Loucy (cell line): Measurements from ENCODE around the gene ECT2L.

Experiments used
- H2AFZ ChIP-seq: fragments of 200-600 bp; sonication (generic); 2 replicates; pipeline ENCODE4 v1.6.0; 2016; ENCODE audit warnings: antibody characterized with exemption, mild to moderate bottlenecking, low read length, moderate library complexity
- H3F3A ChIP-seq: fragments of 200-600 bp; 2 replicates; pipeline ENCODE4 v1.6.0; 2016; ENCODE audit warnings: antibody characterized with exemption, low read depth, mild to moderate bottlenecking
- H3K27me3 ChIP-seq: fragments of 200-600 bp; sonication (generic); 2 replicates; pipeline ENCODE4 v1.6.1; 2014; ENCODE audit warnings: low read length, mild to moderate bottlenecking; ENCODE audit not compliant: insufficient read depth, poor library complexity, severe bottlenecking
- H3K36me3 ChIP-seq: fragments of 200-600 bp; sonication (generic); 2 replicates; pipeline ENCODE4 v1.6.1; 2016; ENCODE audit warnings: low read length; ENCODE audit not compliant: insufficient read depth
- H3K4me1 ChIP-seq: fragments of 200-600 bp; sonication (generic); 2 replicates; pipeline ENCODE4 v1.5.1; 2014; ENCODE audit warnings: low read length, mild to moderate bottlenecking; ENCODE audit not compliant: insufficient read depth, poor library complexity, severe bottlenecking
- H3K4me2 ChIP-seq: fragments of 200-600 bp; sonication (generic); 2 replicates; pipeline ENCODE4 v1.6.0; 2014; ENCODE audit warnings: antibody characterized with exemption, low read length, low read depth, mild to moderate bottlenecking; ENCODE audit not compliant: poor library complexity, severe bottlenecking
- H3K4me3 ChIP-seq: fragments of 200-600 bp; sonication (generic); 2 replicates; pipeline ENCODE4 v1.5.1; 2014; ENCODE audit warnings: low read length, mild to moderate bottlenecking, mixed read lengths; ENCODE audit not compliant: poor library complexity, severe bottlenecking
- H3K79me2 ChIP-seq: fragments of 200-600 bp; sonication (generic); 2 replicates; pipeline ENCODE4 v1.6.1; 2014; ENCODE audit warnings: low read length; ENCODE audit not compliant: insufficient read depth
- H3K9ac ChIP-seq: fragments of 200-600 bp; sonication (generic); 2 replicates; pipeline ENCODE4 v1.6.0; 2014; ENCODE audit warnings: mild to moderate bottlenecking, low read depth, low read length, moderate library complexity; ENCODE audit not compliant: poor library complexity, severe bottlenecking
- H3K9me2 ChIP-seq: fragments of 200-600 bp; sonication (generic); replicated peaks from 2 replicates; pipeline ENCODE4 v1.6.1; 2016; ENCODE audit warnings: low read depth, low read length, mixed read lengths
- H3K9me3 ChIP-seq: fragments of 200-600 bp; sonication (generic); 2 replicates; pipeline ENCODE4 v1.6.1; 2014; ENCODE audit warnings: mild to moderate bottlenecking, antibody characterized with exemption, low read length, low read depth; ENCODE audit not compliant: insufficient read depth
- H4K20me1 ChIP-seq: fragments of 200-600 bp; sonication (generic); 2 replicates; pipeline ENCODE4 v1.6.0; 2014; ENCODE audit warnings: antibody characterized with exemption, low read length, mild to moderate bottlenecking; ENCODE audit not compliant: insufficient read depth, poor library complexity, severe bottlenecking
- EZH2phosphoT487 ChIP-seq: fragments of 200-600 bp; IDR thresholded peaks from 2 replicates; pipeline ENCODE4 v1.6.1; 2018; ENCODE audit warnings: antibody characterized with exemption, mild to moderate bottlenecking, moderate library complexity, borderline replicate concordance
- TF ChIP-seq, protein P1 (sequence below): fragments of 200-600 bp; sonication (generic); conservative IDR thresholded peaks from 2 replicates; pipeline ENCODE4 v1.5.1; 2014; ENCODE audit warnings: mild to moderate bottlenecking, antibody characterized with exemption, low read length

Gene ECT2L

DNA sequence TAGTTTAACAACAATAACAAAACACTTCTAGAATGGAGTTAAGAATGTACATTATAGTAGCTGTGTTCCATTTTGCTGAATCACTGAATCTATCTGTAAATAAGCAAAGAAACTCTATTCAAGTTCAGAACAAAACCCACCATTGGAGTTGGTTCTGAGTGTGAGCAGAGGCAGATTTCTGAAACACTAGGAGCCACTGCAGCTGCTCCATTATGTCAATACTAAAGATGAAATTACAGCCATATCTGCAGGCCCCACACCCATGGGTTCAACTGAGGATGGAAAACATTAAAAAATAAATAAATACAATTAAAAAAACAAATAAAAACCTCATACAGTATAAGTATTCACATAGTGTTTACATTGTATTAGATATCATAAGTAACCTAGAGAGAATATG, 101.1 kb downstream of the ECT2L start:
- Histone ChIP-seq H4K20me1 (no peaks in the 10 kb centered on the region), H3K79me2 (no peaks in the 10 kb centered on the region), H3K36me3 (peaks cover 7% of the 10 kb centered on the region; the same call in 1 of the 2 replicates), H3F3A (no peaks in the 10 kb centered on the region), H3K4me1 (no peaks in the 10 kb centered on the region), H3K4me2 (no peak overlapping the region), H3K27me3 (no peaks in the 10 kb centered on the region), H3K4me3 (no peak overlapping the region), H3K9me2 (no peaks in the 10 kb centered on the region), H2AFZ (no peak overlapping the region), H3K9ac (no peak overlapping the region), H3K9me3 (no peaks in the 10 kb centered on the region)
- TF ChIP-seq, protein P1, sequence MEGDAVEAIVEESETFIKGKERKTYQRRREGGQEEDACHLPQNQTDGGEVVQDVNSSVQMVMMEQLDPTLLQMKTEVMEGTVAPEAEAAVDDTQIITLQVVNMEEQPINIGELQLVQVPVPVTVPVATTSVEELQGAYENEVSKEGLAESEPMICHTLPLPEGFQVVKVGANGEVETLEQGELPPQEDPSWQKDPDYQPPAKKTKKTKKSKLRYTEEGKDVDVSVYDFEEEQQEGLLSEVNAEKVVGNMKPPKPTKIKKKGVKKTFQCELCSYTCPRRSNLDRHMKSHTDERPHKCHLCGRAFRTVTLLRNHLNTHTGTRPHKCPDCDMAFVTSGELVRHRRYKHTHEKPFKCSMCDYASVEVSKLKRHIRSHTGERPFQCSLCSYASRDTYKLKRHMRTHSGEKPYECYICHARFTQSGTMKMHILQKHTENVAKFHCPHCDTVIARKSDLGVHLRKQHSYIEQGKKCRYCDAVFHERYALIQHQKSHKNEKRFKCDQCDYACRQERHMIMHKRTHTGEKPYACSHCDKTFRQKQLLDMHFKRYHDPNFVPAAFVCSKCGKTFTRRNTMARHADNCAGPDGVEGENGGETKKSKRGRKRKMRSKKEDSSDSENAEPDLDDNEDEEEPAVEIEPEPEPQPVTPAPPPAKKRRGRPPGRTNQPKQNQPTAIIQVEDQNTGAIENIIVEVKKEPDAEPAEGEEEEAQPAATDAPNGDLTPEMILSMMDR: no peak
- TF ChIP-seq EZH2phosphoT487: no peak

DNA sequence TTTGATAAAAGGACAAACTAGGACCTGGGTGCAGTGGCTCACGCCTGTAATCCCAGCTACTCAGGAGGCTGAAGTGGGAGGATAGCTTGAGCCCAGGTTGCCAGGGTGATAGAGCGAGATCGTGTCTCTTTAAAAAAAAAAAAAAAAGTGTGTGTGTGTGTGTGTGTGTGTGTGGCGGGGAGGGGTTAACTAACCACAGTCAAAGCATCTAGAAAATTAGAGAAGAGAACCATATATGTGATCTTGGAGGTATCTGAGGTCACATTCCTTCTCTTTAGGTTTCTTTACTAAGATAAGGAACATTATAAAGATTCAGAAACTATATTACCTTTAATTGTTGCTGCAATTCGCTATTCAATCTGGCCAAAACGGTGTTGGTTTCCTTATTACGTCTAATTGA, 111.3 kb downstream of the ECT2L start:
- Histone ChIP-seq H2AFZ (no peak overlapping the region), H3K4me1 (no peaks in the 10 kb centered on the region), H3K27me3 (no peaks in the 10 kb centered on the region), H3K4me2 (no peak overlapping the region), H3K79me2 (no peaks in the 10 kb centered on the region), H3K9me2 (no peaks in the 10 kb centered on the region), H4K20me1 (no peaks in the 10 kb centered on the region), H3F3A (no peaks in the 10 kb centered on the region), H3K36me3 (peaks cover 69% of the 10 kb centered on the region), H3K4me3 (no peak overlapping the region), H3K9ac (no peak overlapping the region), H3K9me3 (no peaks in the 10 kb centered on the region)
- TF ChIP-seq EZH2phosphoT487: no peak
- TF ChIP-seq, protein P1: no peak

DNA sequence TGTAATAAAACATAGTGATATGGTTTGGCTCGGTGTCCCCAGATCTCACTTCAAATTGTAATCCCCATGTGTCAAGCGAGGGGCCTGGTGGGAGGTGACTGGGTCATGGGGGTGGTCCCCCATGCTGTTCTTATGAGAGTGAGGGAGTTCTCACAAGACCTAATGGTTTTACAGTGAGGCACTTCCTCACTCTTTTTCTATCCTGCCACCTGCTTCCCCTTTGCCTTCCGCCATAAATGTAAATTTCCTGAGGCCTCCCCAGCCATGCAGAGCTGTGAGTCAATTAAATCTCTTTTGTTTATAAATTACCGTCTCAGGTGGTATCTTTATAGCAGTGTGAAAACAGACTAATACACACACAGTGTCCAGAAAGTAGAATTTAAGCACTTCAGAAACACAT, 113.6 kb downstream of the ECT2L start:
- no peak for TF ChIP-seq EZH2phosphoT487
- TF ChIP-seq, protein P1: no peak
- H3K79me2 ChIP-seq: no peaks in the 10 kb centered on the region
- H3K9me3 ChIP-seq: no peaks in the 10 kb centered on the region
- no peaks in the 10 kb centered on the region for H3K9me2 ChIP-seq
- no peak overlapping the region for H3K4me2 ChIP-seq
- no peaks in the 10 kb centered on the region for H3K27me3 ChIP-seq
- H3K4me1 ChIP-seq: no peaks in the 10 kb centered on the region
- no peak overlapping the region for H3K9ac ChIP-seq
- H3K4me3 ChIP-seq: no peak overlapping the region
- no peaks in the 10 kb centered on the region for H3F3A ChIP-seq
- H2AFZ ChIP-seq: no peak overlapping the region
- H4K20me1 ChIP-seq: no peaks in the 10 kb centered on the region
- peaks cover 68% of the 10 kb centered on the region for H3K36me3 ChIP-seq
